RKO (cell line): Measurements from ENCODE around the gene INPP1.
A peak's percentile ranks its signal among the peaks of the same experiment; 100 is the strongest.
"Not testable (repeated sequence)": the region's sequence is repeated elsewhere in the genome, so short reads cannot be mapped to it uniquely, and the experiment has no call there.

ENCODE experiments used
- DNase-seq: peaks from one replicate; pipeline ENCODE4 v3.0.0-alpha.2; 2016; ENCODE audit warnings: low spot score

Gene INPP1

GRCh38 chr2:190334479-190335224, 8.7 kb upstream of the INPP1 start:
- DNase-seq: no peak

GRCh38 chr2:190335225-190335559, 8.2 kb upstream of the INPP1 start:
- no peak for DNase-seq

- not testable (repeated sequence) for DNase-seq
These were observed 7.8 kb upstream of the INPP1 start for GRCh38 chr2:190335584-190335983.

- DNase-seq: no peak
These were observed 7.0 kb upstream of the INPP1 start for GRCh38 chr2:190336420-190336819.

- DNase-seq: no peak
These were observed 4.9 kb upstream of the INPP1 start for GRCh38 chr2:190338453-190338852.

GRCh38 chr2:190339394-190339793, 4.0 kb upstream of the INPP1 start:
- no peak for DNase-seq

- peak; percentile 72 for DNase-seq
These were observed 3.0 kb upstream of the INPP1 start for GRCh38 chr2:190340369-190340768.

GRCh38 chr2:190342611-190343010, 778 bp upstream of the INPP1 start:
- DNase-seq: no peak

- no peak for DNase-seq
These were observed 277 bp upstream of the INPP1 start for GRCh38 chr2:190343089-190343535.

- DNase-seq: peak; percentile 71
These were observed 963 bp downstream of the INPP1 start for GRCh38 chr2:190344276-190344827.

GRCh38 chr2:190350371-190350770, 7.0 kb downstream of the INPP1 start:
- DNase-seq: no peak

GRCh38 chr2:190351955-190352354, 8.6 kb downstream of the INPP1 start:
- DNase-seq: no peak

- no peak for DNase-seq
These were observed 9.5 kb downstream of the INPP1 start for GRCh38 chr2:190352668-190353536.

- no peak for DNase-seq
These were observed 10.1 kb downstream of the INPP1 start for GRCh38 chr2:190353537-190353899.

GRCh38 chr2:190354003-190354690, 10.8 kb downstream of the INPP1 start:
- DNase-seq: no peak

GRCh38 chr2:190355968-190356644, 12.7 kb downstream of the INPP1 start:
- no peak for DNase-seq

- DNase-seq: no peak
These were observed 14.2 kb downstream of the INPP1 start for GRCh38 chr2:190357600-190357999.

- DNase-seq: not testable (repeated sequence)
These were observed 15.5 kb downstream of the INPP1 start for GRCh38 chr2:190358655-190359448.

- DNase-seq: no peak
These were observed 17.2 kb downstream of the INPP1 start for GRCh38 chr2:190360561-190360960.

GRCh38 chr2:190360965-190361364, 17.6 kb downstream of the INPP1 start:
- DNase-seq: no peak

GRCh38 chr2:190361572-190361971, 18.2 kb downstream of the INPP1 start:
- DNase-seq: no peak
